GM19023 (cell line): ENCODE results near the gene CHST8.

Source experiments
- ATAC-seq: cut with Tn5 transposase; IDR thresholded peaks from one replicate; pipeline ENCODE4 v1.9.1; 2021; ENCODE audit warnings: mild to moderate bottlenecking, moderate library complexity; ENCODE audit not compliant: unreplicated experiment

The CHST8 gene

GRCh38 chr19:33706631-33707030 is 84.9 kb downstream of the CHST8 start:
- ATAC-seq = no peak

- no peak for ATAC-seq
Measured at GRCh38 chr19:33712268-33712667, 90.5 kb downstream of the CHST8 start.

- no peak for ATAC-seq
Measured at GRCh38 chr19:33713194-33713593, 91.4 kb downstream of the CHST8 start.

GRCh38 chr19:33714149-33714548 is 92.4 kb downstream of the CHST8 start:
- ATAC-seq = no peak

GRCh38 chr19:33715462-33715861 is 93.7 kb downstream of the CHST8 start:
- no peak for ATAC-seq

- ATAC-seq = no peak
Measured at GRCh38 chr19:33717878-33718277, 96.1 kb downstream of the CHST8 start.

- ATAC-seq = no peak
Measured at GRCh38 chr19:33718651-33719254, 97.0 kb downstream of the CHST8 start.

- ATAC-seq = no peak
Measured at GRCh38 chr19:33719366-33720154, 97.8 kb downstream of the CHST8 start.

- ATAC-seq = no peak
Measured at GRCh38 chr19:33720155-33720493, 98.4 kb downstream of the CHST8 start.

GRCh38 chr19:33720691-33721682 is 99.2 kb downstream of the CHST8 start:
- no peak for ATAC-seq

GRCh38 chr19:33721735-33722297 is 100.1 kb downstream of the CHST8 start:
- ATAC-seq = no peak

GRCh38 chr19:33722456-33723239 is 100.9 kb downstream of the CHST8 start:
- ATAC-seq = no peak

- ATAC-seq = no peak
Measured at GRCh38 chr19:33723512-33723911, 101.8 kb downstream of the CHST8 start.

- ATAC-seq = no peak
Measured at GRCh38 chr19:33724021-33724720, 102.4 kb downstream of the CHST8 start.

- ATAC-seq = no peak
Measured at GRCh38 chr19:33724721-33725060, 102.9 kb downstream of the CHST8 start.

GRCh38 chr19:33725567-33725966 is 103.8 kb downstream of the CHST8 start:
- ATAC-seq = no peak

GRCh38 chr19:33726756-33727155 is 105.0 kb downstream of the CHST8 start:
- no peak for ATAC-seq

- no peak for ATAC-seq
Measured at GRCh38 chr19:33727331-33727998, 105.7 kb downstream of the CHST8 start.

- ATAC-seq = no peak
Measured at GRCh38 chr19:33728141-33728540, 106.4 kb downstream of the CHST8 start.
